Hepatocyte (in vitro differentiated cells): Measurements from ENCODE around the gene PKD1L1. TPM values are rescaled to one million over a fixed set of nuclear protein-coding genes. Genes with fewer than 3 reads are reported as not detected.

Source experiments
- DNase-seq: peaks from one replicate; pipeline ENCODE4 v3.0.0-alpha.2; 2016; ENCODE audit warnings: low spot score
- H2AFZ ChIP-seq: fragments of 200-600 bp; sonication (generic); 2 replicates; pipeline ENCODE4 v1.6.0; 2016; ENCODE audit warnings: antibody characterized with exemption, mild to moderate bottlenecking
- H3K27ac ChIP-seq: fragments of 200-600 bp; sonication (generic); 2 replicates; pipeline ENCODE4 v1.5.1; 2016; ENCODE audit warnings: mild to moderate bottlenecking
- H3K27me3 ChIP-seq: fragments of 200-600 bp; sonication (generic); 2 replicates; pipeline ENCODE4 v1.6.1; 2016
- H3K36me3 ChIP-seq: fragments of 200-600 bp; sonication (generic); replicated peaks from 2 replicates; pipeline ENCODE4 v1.5.1; 2016; ENCODE audit warnings: low read depth; ENCODE audit not compliant: insufficient read depth
- H3K4me1 ChIP-seq: fragments of 200-600 bp; sonication (generic); 2 replicates; pipeline ENCODE4 v1.5.1; 2016; ENCODE audit warnings: mild to moderate bottlenecking, moderate library complexity; ENCODE audit not compliant: insufficient read depth
- H3K4me2 ChIP-seq: fragments of 200-600 bp; sonication (generic); 2 replicates; pipeline ENCODE4 v1.6.0; 2016
- H3K4me3 ChIP-seq: fragments of 200-600 bp; sonication (generic); 2 replicates; pipeline ENCODE4 v1.5.1; 2016; ENCODE audit warnings: mild to moderate bottlenecking
- H3K79me2 ChIP-seq: fragments of 200-600 bp; sonication (generic); 2 replicates; pipeline ENCODE4 v1.6.0; 2017; ENCODE audit warnings: mild to moderate bottlenecking
- H3K9me2 ChIP-seq: fragments of 200-600 bp; sonication (generic); replicated peaks from 2 replicates; pipeline ENCODE4 v1.6.0; 2017; ENCODE audit warnings: mild to moderate bottlenecking; ENCODE audit not compliant: insufficient read depth
- H3K9me3 ChIP-seq: fragments of 200-600 bp; sonication (generic); 2 replicates; pipeline ENCODE4 v1.5.1; 2016; ENCODE audit warnings: low read depth, mild to moderate bottlenecking
- H4K20me1 ChIP-seq: fragments of 200-600 bp; sonication (generic); 2 replicates; pipeline ENCODE4 v1.6.0; 2016; ENCODE audit warnings: mild to moderate bottlenecking; ENCODE audit not compliant: insufficient read depth, poor library complexity, severe bottlenecking
- EZH2 ChIP-seq: fragments of 200-600 bp; sonication (generic); IDR thresholded peaks from 2 replicates; pipeline ENCODE4 v1.6.1; 2016; ENCODE audit warnings: antibody characterized with exemption, mild to moderate bottlenecking, borderline replicate concordance
- EZH2phosphoT487 ChIP-seq: fragments of 200-600 bp; sonication (generic); IDR thresholded peaks from one replicate; pipeline ENCODE4 v1.6.1; 2018; ENCODE audit warnings: antibody characterized with exemption, mild to moderate bottlenecking, low read depth, moderate library complexity; ENCODE audit not compliant: unreplicated experiment, severe bottlenecking
- WGBS: methylation state at CpG from one replicate; pipeline ENCODE4 v1.1.6; 2016; ENCODE audit warnings: low lambda C conversion rate; ENCODE audit errors: missing lambda C conversion rate; 5-methylcytosine and 5-hydroxymethylcytosine counted together
- polyA plus RNA-seq: library from polyadenylated mRNA; unstranded; fragments of >200 nt; fragmentation: Nextera tagmentation; extraction: Ambion mirVana; gene quantifications from 2 replicates; pipeline ENCODE4 v1.2.1, GENCODE V29; 2016
- total RNA-seq: library from RNA; depleted of rRNA; stranded (reverse); fragments of >200 nt; gene quantifications from 2 replicates; pipeline ENCODE4 v1.2.3, GENCODE V29; 2014
- TF ChIP-seq, protein P1 (sequence below): fragments of 200-600 bp; sonication (generic); IDR thresholded peaks from 2 replicates; pipeline ENCODE4 v1.5.1; 2016; ENCODE audit warnings: antibody characterized with exemption, mild to moderate bottlenecking; ENCODE audit not compliant: poor library complexity

The PKD1L1 gene
- total and polyA plus RNA-seq, 2 experiments from 2014 or later, result 0.07 TPM

GRCh38 chr7:47811632-47812380 lies 136.5 kb downstream of the PKD1L1 start:
- Histone ChIP-seq H3K9me3 (no peaks in the 10 kb centered on the region), H3K9me2 (no peaks in the 10 kb centered on the region), H3K4me1 (peaks cover 6% of the 10 kb centered on the region), H2AFZ (no peak overlapping the region), H3K79me2 (no peaks in the 10 kb centered on the region), H3K27me3 (no peaks in the 10 kb centered on the region), H3K27ac (no peak overlapping the region), H3K4me3 (no peak overlapping the region), H3K4me2 (no peak overlapping the region), H4K20me1 (no peaks in the 10 kb centered on the region), H3K36me3 (no peaks in the 10 kb centered on the region)
- WGBS, result 88% methylated on average over 10 of the region's 10 CpGs
- TF ChIP-seq EZH2phosphoT487 (no peak), EZH2 (no peak)
- TF ChIP-seq, protein P1, sequence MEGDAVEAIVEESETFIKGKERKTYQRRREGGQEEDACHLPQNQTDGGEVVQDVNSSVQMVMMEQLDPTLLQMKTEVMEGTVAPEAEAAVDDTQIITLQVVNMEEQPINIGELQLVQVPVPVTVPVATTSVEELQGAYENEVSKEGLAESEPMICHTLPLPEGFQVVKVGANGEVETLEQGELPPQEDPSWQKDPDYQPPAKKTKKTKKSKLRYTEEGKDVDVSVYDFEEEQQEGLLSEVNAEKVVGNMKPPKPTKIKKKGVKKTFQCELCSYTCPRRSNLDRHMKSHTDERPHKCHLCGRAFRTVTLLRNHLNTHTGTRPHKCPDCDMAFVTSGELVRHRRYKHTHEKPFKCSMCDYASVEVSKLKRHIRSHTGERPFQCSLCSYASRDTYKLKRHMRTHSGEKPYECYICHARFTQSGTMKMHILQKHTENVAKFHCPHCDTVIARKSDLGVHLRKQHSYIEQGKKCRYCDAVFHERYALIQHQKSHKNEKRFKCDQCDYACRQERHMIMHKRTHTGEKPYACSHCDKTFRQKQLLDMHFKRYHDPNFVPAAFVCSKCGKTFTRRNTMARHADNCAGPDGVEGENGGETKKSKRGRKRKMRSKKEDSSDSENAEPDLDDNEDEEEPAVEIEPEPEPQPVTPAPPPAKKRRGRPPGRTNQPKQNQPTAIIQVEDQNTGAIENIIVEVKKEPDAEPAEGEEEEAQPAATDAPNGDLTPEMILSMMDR, result no peak
- DNase-seq, result no peak

DNA sequence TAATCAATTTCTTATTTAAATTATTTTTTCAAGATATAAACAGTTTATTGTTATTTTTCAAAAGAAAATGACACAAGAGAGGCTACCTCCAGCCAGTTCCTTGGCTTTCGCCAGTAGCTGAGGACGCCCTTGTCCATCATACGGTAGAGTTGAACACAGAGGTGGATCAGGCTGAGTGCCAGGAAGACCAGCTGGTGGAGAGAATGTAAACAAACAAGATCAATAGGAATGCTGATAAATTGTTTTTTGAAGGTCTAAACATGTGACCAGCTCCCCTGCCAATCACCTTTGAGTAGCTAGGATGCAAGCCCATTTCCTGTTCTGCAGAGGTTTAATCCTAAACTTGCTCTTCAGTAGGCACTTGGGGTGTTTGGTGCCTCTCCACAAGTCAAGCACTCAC lies 138.9 kb downstream of the PKD1L1 start:
- H3K9me3 ChIP-seq, result no peaks in the 10 kb centered on the region
- TF ChIP-seq EZH2 (no peak), EZH2phosphoT487 (no peak)
- TF ChIP-seq, protein P1, result no peak
- H2AFZ ChIP-seq, result no peak overlapping the region
- no peak for DNase-seq
- H3K36me3 ChIP-seq, result no peaks in the 10 kb centered on the region
- WGBS, result 97% methylated on average over 3 of the region's 3 CpGs
- no peaks in the 10 kb centered on the region for H4K20me1 ChIP-seq
- no peak overlapping the region for H3K27ac ChIP-seq
- no peak overlapping the region for H3K4me2 ChIP-seq
- H3K4me1 ChIP-seq, result peaks cover 18% of the 10 kb centered on the region
- no peak overlapping the region for H3K4me3 ChIP-seq
- H3K79me2 ChIP-seq, result no peaks in the 10 kb centered on the region
- no peaks in the 10 kb centered on the region for H3K9me2 ChIP-seq
- H3K27me3 ChIP-seq, result no peaks in the 10 kb centered on the region

- Histone ChIP-seq H2AFZ (no peak overlapping the region), H3K9me3 (no peaks in the 10 kb centered on the region), H3K36me3 (no peaks in the 10 kb centered on the region), H3K4me2 (no peak overlapping the region), H4K20me1 (no peaks in the 10 kb centered on the region), H3K4me1 (peaks cover 19% of the 10 kb centered on the region), H3K27ac (no peak overlapping the region), H3K9me2 (no peaks in the 10 kb centered on the region), H3K4me3 (no peak overlapping the region), H3K79me2 (no peaks in the 10 kb centered on the region), H3K27me3 (no peaks in the 10 kb centered on the region)
- DNase-seq, result no peak
- no peak for TF ChIP-seq EZH2phosphoT487
- TF ChIP-seq, protein P1, result no peak
- TF ChIP-seq EZH2, result no peak
- 94% methylated on average over 7 of the region's 7 CpGs for WGBS
Measured at GRCh38 chr7:47808321-47808720, 139.9 kb downstream of the PKD1L1 start.
